ENCODE measurements around the gene NDUFAF8.

The NDUFAF8 gene

GRCh38 chr17:81197409-81197795 lies 41.7 kb upstream of the NDUFAF8 start:
- peak; percentile 41 for ATAC-seq
- no peaks in the 10 kb centered on the region for H3K4me1 Mint-ChIP-seq
- no peak overlapping the region for H3K4me3 Mint-ChIP-seq
- no peaks in the 10 kb centered on the region for H3K27me3 Mint-ChIP-seq
- no peak overlapping the region for H3K27ac Mint-ChIP-seq
- no peaks in the 10 kb centered on the region for H3K9me3 Mint-ChIP-seq
- peaks cover 36% of the 10 kb centered on the region for H3K36me3 Mint-ChIP-seq

- H3K36me3 Mint-ChIP-seq = peaks cover 41% of the 10 kb centered on the region
- no peak overlapping the region for H3K27ac Mint-ChIP-seq
- H3K9me3 Mint-ChIP-seq = no peaks in the 10 kb centered on the region
- no peaks in the 10 kb centered on the region for H3K27me3 Mint-ChIP-seq
- no peak overlapping the region for H3K4me3 Mint-ChIP-seq
- no peak for ATAC-seq
- no peaks in the 10 kb centered on the region for H3K4me1 Mint-ChIP-seq
Measured at GRCh38 chr17:81197831-81198490, 41.2 kb upstream of the NDUFAF8 start.

- Mint-ChIP-seq H3K4me3 (no peak overlapping the region), H3K27me3 (no peaks in the 10 kb centered on the region), H3K4me1 (no peaks in the 10 kb centered on the region), H3K36me3 (peaks cover 44% of the 10 kb centered on the region), H3K27ac (no peak overlapping the region), H3K9me3 (no peaks in the 10 kb centered on the region)
- no peak for ATAC-seq
Measured at GRCh38 chr17:81198826-81199481, 40.2 kb upstream of the NDUFAF8 start.

DNA sequence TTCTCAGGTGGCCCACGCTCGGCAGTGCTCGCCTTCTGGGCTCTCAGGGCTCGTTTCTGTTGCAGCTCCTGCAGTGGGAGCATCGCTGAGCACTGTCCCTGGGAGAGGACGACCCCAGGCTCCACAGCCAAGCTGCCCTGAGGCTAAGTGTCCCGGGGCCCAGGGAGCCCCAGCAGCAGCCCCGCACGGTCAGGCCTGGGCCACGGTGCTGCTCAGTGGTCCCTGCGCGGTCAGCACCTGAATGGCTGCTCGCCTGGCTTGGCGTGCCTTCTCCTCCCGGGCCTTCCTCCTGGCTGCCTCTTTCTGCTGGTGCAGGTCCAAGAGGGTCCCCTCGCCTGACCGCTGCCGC lies 39.7 kb upstream of the NDUFAF8 start:
- peaks cover 39% of the 10 kb centered on the region for H3K36me3 Mint-ChIP-seq
- H3K9me3 Mint-ChIP-seq = no peaks in the 10 kb centered on the region

DNA sequence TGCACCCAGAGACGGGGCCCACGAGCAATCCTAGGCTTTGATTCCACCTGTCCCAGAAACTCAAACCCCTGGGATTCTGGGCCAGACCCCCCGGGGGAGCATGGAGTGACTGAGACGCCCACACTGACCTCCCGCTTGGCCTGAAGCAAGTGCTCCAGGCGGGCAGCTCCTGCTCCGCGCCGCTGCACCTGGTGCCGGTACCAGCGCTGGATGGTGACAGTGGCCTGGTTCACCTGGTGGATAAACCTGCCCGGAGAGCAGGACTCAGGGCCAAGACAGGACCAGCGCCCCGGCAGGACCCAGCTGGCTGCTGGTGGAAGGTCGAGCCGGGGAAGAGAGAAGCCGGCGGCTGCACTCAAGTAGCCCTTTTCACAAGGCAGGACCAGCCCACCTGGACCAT lies 38.9 kb upstream of the NDUFAF8 start:
- no peak overlapping the region for H3K27ac Mint-ChIP-seq
- peaks cover 39% of the 10 kb centered on the region for H3K36me3 Mint-ChIP-seq
- H3K4me3 Mint-ChIP-seq = no peak overlapping the region
- no peak for ATAC-seq
- no peaks in the 10 kb centered on the region for H3K9me3 Mint-ChIP-seq
- no peaks in the 10 kb centered on the region for H3K4me1 Mint-ChIP-seq
- H3K27me3 Mint-ChIP-seq = no peaks in the 10 kb centered on the region

More for the DNA sequence above, 39.7 kb upstream of the NDUFAF8 start:
- no peaks in the 10 kb centered on the region for H3K4me1 Mint-ChIP-seq
- no peaks in the 10 kb centered on the region for H3K27me3 Mint-ChIP-seq
- no peak overlapping the region for H3K27ac Mint-ChIP-seq
- no peak for ATAC-seq
- no peak overlapping the region for H3K4me3 Mint-ChIP-seq

DNA sequence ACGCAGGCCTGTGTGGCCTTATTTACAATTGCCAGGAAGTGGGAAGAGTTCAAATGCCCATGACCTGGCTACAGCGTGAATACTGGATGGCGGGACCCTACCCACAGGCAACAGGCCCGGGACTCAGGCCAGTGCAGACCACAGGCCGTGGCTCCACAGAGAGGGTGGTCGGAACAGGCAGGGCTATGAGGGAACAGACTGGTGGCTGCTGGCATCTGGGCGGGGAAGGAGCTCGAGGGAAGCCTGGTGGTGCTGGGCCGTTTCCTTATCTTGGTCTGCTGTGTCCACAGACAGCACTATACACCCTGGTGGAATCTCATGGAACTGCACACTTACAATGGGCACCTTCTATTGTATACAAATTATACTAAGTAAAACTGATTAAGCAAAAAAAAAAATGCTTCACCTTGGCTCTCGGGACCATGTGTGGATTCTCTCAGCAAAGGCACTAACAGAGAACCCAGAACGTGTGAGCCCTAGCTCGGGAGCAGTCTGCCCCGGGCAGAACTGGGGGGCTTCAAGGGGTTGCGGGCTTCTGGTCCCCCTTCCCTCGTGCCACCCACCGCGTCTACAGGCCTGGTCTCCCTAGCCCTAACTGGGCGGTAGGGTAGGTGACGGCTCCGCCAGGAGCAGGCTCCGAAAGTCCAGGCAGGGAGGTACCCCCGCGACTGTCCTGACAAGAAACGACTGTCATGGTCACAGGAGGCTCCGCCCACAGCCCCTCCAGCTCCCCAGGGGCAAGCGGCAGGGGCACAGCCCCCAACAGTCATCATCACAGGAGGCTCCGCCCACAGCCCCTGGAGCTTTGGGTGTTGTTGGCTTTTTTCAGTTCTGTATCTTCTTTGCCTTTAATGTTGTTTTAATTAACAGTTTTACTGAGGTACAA lies 38.2 kb upstream of the NDUFAF8 start:
- ATAC-seq = no peak
- peaks cover 44% of the 10 kb centered on the region for H3K36me3 Mint-ChIP-seq
- no peaks in the 10 kb centered on the region for H3K27me3 Mint-ChIP-seq
- no peak overlapping the region for H3K27ac Mint-ChIP-seq
- no peak overlapping the region for H3K4me3 Mint-ChIP-seq
- H3K4me1 Mint-ChIP-seq = no peaks in the 10 kb centered on the region
- H3K9me3 Mint-ChIP-seq = no peaks in the 10 kb centered on the region

DNA sequence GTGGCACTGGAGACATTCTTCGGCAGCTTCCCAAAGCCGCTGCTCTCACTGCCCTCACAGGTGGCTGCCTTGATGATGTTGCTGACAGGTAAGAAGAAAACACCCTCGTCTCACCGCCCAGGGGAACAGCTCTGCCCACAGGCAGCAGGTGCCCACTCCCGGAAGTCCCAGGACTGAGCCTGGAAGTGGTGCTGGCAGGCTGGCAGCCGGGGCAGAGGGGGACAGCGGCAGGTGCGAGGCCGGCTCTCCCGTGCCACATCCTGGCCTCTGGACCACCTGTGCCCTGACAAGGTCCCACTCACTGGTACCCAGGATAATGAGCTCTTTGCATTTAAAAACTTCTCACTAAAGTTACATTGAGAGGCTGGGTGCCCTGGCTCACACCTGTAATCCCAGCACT lies 36.8 kb upstream of the NDUFAF8 start:
- no peaks in the 10 kb centered on the region for H3K27me3 Mint-ChIP-seq
- no peak for ATAC-seq
- H3K4me3 Mint-ChIP-seq = no peak overlapping the region
- no peaks in the 10 kb centered on the region for H3K9me3 Mint-ChIP-seq
- H3K4me1 Mint-ChIP-seq = peaks cover 2% of the 10 kb centered on the region
- H3K36me3 Mint-ChIP-seq = peaks cover 47% of the 10 kb centered on the region
- no peak overlapping the region for H3K27ac Mint-ChIP-seq

DNA sequence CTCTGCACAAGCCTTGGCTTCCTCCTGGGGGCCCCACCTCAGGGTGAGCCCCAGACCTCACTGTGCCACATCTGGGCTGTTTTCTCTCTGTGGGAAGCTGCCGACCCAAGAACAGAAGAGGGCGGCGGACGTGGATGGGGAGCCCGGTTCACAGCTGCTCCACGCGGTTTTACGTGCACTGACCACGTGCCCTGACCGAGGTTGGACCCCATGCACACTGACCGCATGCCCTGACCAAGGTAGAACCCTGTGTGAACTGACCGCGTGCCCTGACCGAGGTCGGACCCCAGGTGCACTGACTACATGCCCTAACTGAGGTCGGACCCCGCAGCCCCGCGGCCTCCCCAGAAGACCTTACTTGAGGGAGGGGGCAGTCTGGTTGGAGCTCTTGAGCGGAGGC lies 36.0 kb upstream of the NDUFAF8 start:
- Mint-ChIP-seq H3K27ac (no peak overlapping the region), H3K27me3 (no peaks in the 10 kb centered on the region), H3K9me3 (no peaks in the 10 kb centered on the region), H3K4me3 (no peak overlapping the region), H3K36me3 (peaks cover 41% of the 10 kb centered on the region), H3K4me1 (peaks cover 8% of the 10 kb centered on the region)
- no peak for ATAC-seq

DNA sequence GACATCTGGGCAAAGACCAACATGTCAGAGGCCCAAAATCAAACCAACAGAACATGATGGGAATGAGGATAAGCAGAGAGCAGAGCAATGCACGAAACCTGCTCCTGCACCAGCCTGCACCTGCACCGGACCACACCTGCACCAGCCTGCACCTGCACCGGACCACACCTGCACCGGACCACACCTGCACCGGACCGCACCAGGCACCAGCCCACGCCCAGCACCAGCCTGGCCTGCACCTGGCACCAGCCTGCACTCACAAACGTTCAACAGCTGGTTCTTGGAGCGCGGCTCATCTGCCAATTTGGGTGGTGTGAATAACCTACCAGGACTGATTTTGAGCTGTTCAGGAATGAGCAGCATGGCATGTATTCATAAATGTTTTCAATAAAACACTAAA lies 34.5 kb upstream of the NDUFAF8 start:
- H3K9me3 Mint-ChIP-seq = no peaks in the 10 kb centered on the region
- peaks cover 8% of the 10 kb centered on the region for H3K4me1 Mint-ChIP-seq
- no peak overlapping the region for H3K4me3 Mint-ChIP-seq
- ATAC-seq = no peak
- peaks cover 33% of the 10 kb centered on the region for H3K36me3 Mint-ChIP-seq
- no peaks in the 10 kb centered on the region for H3K27me3 Mint-ChIP-seq
- H3K27ac Mint-ChIP-seq = no peak overlapping the region

DNA sequence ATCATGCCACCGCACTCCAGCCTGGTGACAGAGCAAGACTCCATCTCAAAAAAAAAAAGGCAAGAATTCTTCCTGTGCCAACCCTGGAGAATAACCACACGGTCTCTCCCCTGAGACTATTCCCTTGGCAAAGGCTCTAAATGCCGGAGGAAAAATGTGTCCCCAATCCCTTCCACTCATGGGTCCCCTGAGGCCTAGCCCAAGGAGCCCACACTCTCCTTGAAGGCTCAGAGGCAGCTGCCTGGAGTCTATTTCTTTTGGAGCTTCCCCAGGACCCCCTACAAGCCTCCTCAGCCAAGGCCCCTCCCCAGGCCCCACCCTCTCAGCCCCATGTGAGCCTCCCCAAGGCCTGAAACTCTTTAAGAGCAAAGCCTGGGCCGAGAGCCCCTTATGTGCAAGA lies 33.0 kb upstream of the NDUFAF8 start:
- peaks cover 14% of the 10 kb centered on the region for H3K4me1 Mint-ChIP-seq
- H3K27ac Mint-ChIP-seq = no peak overlapping the region
- H3K9me3 Mint-ChIP-seq = no peaks in the 10 kb centered on the region
- ATAC-seq = no peak
- H3K36me3 Mint-ChIP-seq = peaks cover 33% of the 10 kb centered on the region
- no peaks in the 10 kb centered on the region for H3K27me3 Mint-ChIP-seq
- no peak overlapping the region for H3K4me3 Mint-ChIP-seq

DNA sequence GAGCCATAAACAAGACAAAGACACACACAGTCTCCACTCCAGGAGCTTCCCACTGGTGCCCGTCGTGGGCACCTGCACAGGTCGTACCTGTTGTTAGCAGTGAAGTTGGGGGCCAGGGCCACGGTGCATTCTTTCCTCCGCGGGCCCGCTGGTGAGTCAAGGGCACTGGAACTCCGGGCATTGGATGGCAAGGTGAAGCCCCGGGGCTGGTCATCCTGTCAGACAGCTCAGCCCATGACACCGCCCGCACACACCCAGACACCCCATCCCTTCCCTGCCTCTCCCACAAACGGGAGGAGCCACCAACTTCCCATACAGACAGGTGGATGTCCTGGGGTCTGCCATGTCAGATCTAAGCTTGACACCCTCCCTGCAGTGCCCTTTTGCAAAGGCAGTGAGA lies 32.5 kb upstream of the NDUFAF8 start:
- Mint-ChIP-seq H3K9me3 (no peaks in the 10 kb centered on the region), H3K27me3 (no peaks in the 10 kb centered on the region), H3K4me3 (no peak overlapping the region), H3K27ac (no peak overlapping the region), H3K4me1 (peaks cover 16% of the 10 kb centered on the region), H3K36me3 (peaks cover 33% of the 10 kb centered on the region)
- ATAC-seq = no peak

DNA sequence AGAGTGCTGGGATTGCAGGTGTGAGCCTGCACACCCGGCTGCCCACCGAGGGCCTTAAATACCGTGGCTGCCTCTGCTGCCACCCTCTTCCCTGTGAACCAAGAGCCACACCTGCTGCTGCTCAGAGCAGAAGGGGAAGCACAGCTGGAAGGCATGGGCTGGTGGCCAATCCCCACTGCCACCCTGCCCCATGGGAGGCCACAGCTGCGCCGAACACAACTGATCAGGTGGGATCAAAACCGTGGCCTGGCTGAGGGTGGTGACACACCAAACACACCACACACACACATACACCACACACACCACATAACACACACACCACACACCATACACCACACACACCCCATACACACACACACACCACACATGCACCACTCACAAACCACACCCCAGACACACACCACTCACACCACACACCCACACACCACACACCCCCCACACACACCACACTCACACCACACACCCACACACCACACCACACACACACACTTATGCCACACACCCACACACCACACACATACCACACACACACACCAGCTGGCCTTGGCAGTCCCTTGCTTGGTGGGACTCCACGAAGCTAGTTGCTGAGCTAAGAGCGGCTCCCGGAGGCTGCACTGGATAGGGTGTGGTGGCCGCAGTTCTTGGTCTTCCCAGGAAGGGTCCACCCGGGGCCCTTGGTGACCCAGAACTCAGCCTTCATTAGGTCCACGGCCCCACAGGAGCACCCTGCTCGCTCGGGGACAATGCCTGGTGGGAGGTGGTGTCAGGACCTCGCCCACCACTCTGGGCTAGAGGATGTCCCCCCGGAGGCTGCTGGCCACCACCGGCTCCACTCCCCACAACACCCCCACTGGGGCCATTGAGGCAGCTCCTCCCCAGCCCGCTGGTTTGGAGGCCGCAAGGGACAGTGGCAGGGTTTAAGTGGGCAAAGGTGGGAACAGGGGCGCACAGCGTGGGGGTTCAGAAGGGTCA lies 31.2 kb upstream of the NDUFAF8 start:
- H3K4me3 Mint-ChIP-seq = no peak overlapping the region
- H3K27ac Mint-ChIP-seq = peak overlapping the region; percentile 3
- no peaks in the 10 kb centered on the region for H3K27me3 Mint-ChIP-seq
- peaks cover 25% of the 10 kb centered on the region for H3K4me1 Mint-ChIP-seq
- H3K36me3 Mint-ChIP-seq = peaks cover 23% of the 10 kb centered on the region
- H3K9me3 Mint-ChIP-seq = no peaks in the 10 kb centered on the region
- ATAC-seq = peak; percentile 61

DNA sequence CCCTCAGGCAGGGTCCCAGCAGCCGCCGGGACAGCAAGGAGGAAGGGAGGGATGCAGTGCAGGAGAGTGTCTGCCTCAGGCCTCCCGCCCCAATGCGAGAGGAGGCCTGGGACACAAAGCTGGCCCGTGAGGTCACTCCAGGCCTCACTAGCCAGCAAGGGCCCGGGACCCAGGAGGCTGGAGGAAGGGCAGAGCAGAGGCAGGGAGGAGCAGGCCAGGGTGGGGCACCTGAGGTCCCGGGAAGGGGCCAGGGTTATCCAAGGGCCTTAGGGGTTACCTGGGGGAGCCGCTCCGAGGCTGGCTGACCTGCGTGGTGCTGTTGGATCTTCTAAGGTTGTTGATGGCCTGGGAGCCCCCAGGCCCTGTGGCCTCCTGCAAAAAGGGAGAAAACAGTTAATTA lies 30.5 kb upstream of the NDUFAF8 start:
- Mint-ChIP-seq H3K27ac (no peak overlapping the region), H3K9me3 (no peaks in the 10 kb centered on the region), H3K27me3 (no peaks in the 10 kb centered on the region), H3K4me3 (no peak overlapping the region), H3K36me3 (peaks cover 18% of the 10 kb centered on the region), H3K4me1 (peaks cover 26% of the 10 kb centered on the region)
- ATAC-seq = no peak

DNA sequence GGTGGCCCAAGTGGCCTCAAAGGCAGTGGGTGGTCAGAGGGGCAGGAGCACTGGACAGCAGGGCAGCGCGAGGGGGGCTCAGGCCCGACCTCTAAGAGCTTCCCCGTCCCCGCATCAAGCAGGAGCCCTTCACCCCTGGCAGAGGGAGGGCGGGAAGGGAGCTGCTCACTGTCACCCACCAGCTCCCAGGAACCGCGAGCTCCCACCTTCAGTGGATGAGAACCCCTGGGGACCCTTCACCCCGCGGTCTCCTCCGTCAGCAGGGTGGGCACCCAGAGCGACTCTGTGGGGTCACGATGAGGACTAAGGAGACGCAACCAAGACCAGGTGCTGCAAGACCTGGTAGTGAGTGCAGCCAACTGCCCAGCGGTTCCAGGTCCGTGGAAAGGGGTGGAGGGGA lies 30.0 kb upstream of the NDUFAF8 start:
- H3K27ac Mint-ChIP-seq = no peak overlapping the region

DNA sequence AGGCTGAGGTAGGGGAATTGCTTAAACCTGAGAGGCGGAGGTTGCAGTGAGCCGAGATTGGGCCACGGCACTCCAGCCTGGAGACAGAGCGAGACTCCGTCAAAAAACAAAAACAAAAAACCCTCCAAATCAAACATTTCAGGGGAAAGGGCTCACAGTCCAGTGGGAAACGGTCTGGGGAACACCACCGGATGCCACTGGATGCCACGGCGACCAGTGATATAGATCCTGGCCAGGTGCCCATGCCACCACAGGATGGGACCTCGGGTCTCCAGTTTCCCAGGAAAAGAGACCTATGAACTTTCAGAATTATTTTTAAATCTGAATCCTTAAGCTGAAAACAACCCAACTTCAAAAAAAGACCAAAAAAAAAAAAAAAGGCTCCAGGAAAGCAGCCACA lies 28.7 kb upstream of the NDUFAF8 start:
- Mint-ChIP-seq H3K4me3 (no peak overlapping the region), H3K36me3 (peaks cover 10% of the 10 kb centered on the region)
- ATAC-seq = no peak

More for the DNA sequence above, 30.0 kb upstream of the NDUFAF8 start:
- no peak for ATAC-seq
- Mint-ChIP-seq H3K9me3 (no peaks in the 10 kb centered on the region), H3K4me3 (no peak overlapping the region), H3K27me3 (no peaks in the 10 kb centered on the region), H3K36me3 (peaks cover 18% of the 10 kb centered on the region), H3K4me1 (peaks cover 26% of the 10 kb centered on the region)

More for the DNA sequence above, 28.7 kb upstream of the NDUFAF8 start:
- Mint-ChIP-seq H3K9me3 (no peaks in the 10 kb centered on the region), H3K27ac (peak overlapping the region; percentile 17), H3K27me3 (no peaks in the 10 kb centered on the region), H3K4me1 (peaks cover 26% of the 10 kb centered on the region)

Measured in stimulated activated memory B cell treated with anti-CD40 and anti-IgM and Interleukin-4, amounts not matched to agents 10 μg/mL and 1 μg/mL and 100 μg/mL, for 72 hours (primary cell).